ENCODE results near the gene MTERF2. TPM values are rescaled to one million over a fixed set of nuclear protein-coding genes. Genes with fewer than 3 reads are reported as not detected.

The MTERF2 gene, protein sequence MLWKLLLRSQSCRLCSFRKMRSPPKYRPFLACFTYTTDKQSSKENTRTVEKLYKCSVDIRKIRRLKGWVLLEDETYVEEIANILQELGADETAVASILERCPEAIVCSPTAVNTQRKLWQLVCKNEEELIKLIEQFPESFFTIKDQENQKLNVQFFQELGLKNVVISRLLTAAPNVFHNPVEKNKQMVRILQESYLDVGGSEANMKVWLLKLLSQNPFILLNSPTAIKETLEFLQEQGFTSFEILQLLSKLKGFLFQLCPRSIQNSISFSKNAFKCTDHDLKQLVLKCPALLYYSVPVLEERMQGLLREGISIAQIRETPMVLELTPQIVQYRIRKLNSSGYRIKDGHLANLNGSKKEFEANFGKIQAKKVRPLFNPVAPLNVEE
- 2.8 and 7.3 TPM in 2 replicates for total RNA-seq

DNA sequence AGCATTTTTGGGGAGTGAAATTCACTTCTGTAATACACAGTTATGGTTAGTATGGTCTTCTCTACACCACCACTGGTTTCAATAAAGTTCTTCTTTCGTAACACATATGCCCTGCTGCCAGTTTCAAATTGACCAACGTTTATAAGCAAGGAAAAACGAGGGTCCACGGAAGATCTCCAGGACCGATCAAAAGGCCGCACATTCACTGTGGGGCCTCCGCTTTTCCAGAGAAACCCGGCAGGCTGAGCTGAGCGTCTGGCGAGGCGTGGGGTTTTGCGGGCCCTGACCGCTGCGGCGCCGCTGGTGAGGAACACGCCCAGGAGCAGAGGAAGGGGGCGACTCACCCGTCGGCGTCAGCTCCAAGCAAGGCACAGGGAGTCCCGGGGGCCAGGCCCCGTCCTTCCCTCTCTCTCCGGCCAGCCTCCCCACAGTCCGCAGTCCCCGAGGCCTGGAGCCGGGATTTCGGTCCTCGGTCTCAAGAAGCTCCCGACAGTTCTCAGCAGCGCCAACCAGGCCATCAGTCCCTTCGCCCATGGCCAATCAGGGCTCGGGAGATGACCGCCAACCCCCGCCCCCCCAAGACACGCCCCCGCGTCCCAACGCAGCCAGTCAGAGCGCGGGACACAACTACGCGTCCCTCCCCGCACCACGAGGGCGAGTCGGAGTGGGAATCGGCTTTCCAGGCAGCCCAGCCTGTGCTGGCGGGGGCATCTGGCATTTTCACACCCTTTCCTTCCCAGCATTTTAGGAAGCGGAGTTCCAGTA is at the start of gene MTERF2:
MTERF2 (minus strand) TSS at position 522 of the 765 bp plus-strand sequence. CDS start 8,432 bp downstream, outside the sequence.

DNA sequence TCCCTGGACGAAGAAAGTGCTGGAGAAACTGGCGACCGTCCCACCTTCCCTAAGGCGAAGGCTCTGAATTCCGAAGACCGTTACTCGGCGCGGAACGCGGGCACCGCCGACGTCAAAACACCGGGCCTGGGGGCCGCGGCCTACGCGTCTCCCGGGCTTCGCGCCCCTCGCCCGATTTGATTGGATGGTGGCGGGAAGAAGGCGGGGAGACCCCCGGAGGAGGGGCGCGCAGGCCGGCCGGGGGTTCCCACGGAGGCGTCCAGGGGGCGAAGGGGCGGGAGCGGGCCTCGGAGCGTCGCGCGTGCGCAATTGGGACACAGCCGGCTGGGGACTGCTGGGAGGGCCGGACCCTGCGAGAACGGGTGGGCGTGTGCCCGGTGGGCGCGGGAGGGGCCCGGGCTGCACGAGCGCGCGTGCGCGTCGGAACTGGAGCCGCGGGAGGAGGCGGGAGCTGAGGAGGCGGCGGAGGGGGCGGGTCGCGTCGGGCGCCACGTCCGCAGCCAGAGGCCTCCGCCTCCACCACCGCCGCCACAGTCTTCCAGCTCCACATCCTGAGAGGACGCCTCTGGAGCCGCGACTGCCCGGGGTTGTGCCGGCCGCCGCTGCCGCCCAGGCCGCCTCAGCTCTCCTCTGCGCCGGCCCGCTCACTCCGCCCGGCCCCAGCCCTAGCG is 31.4 kb downstream of the MTERF2 start, which contains the start of gene TMEM263:
TMEM263 (plus strand) TSS at position 531 of the 671 bp plus-strand sequence. CDS start 11,210 bp downstream, outside the sequence.

Other genes with a start within 250 kb of the MTERF2 start
- gene RIC8B, start 212.5 kb downstream of the MTERF2 start, total RNA-seq = 5.5 and 7.2 TPM in 2 replicates
- 34.2 and 46.9 TPM in 2 replicates for gene TMEM263, start 31.2 kb downstream of the MTERF2 start, total RNA-seq
- 23.0 and 30.6 TPM in 2 replicates for gene CRY1, start 106.4 kb upstream of the MTERF2 start, total RNA-seq

Data from mesangial cell (primary cell).